PC-3 (cell line): ENCODE results near the gene MRPL28.

Experiments used
- CTCF ChIP-seq: fragments of 300-600 bp; sonication (generic); conservative IDR thresholded peaks from 2 replicates; pipeline ENCODE4 v1.5.1; 2017; ENCODE audit warnings: antibody characterized with exemption, low read depth, mild to moderate bottlenecking, low read length
- EZH2 ChIP-seq: fragments of 300-600 bp; sonication (generic); IDR thresholded peaks from one replicate; pipeline ENCODE4 v1.6.1; 2017; ENCODE audit warnings: antibody characterized with exemption, mild to moderate bottlenecking, low read length; ENCODE audit not compliant: unreplicated experiment

DNA sequence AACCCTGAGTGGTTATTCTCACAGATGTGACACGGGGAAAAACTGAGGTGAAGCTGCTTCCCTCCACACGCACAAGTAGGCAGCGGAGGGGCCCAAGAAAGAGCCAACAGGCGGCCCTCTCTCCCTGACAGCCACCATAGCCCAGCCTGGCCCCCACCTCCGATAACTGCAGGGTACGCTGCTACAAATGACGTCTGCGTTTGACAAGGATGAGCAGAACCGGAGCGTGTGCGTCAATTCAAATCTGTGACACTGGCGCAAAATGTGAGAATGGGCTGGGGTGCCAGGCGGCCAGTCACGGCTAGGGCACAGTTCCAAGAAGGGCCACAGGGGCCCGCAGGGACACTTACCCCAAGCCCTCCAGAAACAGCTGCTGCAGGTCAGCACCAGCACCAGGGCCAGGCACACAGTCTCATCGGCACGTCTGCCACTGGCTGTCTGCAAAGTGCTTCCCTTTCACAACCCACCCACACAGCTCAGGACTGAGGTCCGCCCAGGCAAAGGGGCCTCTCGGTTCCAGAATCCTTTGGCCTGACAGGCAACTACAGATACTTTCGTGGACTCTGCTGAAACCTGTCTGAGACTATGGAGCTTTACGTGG lies 32.3 kb downstream of the MRPL28 start:
- TF ChIP-seq CTCF (no peak), EZH2 (no peak)
